LNCaP clone FGC (cell line): ENCODE measurements around the gene ARHGEF35.

Source experiments
- DNase-seq: peaks from one replicate; pipeline ENCODE4 v3.0.0-alpha.2; 2011; ENCODE audit warnings: low read depth
- H3K4me3 ChIP-seq: 2 replicates; pipeline ENCODE4 v1.5.1; 2011; ENCODE audit warnings: mild to moderate bottlenecking, low read depth, low read length, control low read depth
- TF ChIP-seq, protein P1 (sequence below): IDR thresholded peaks from 2 replicates; pipeline ENCODE4 v1.5.1; 2012; ENCODE audit warnings: mild to moderate bottlenecking; ENCODE audit not compliant: control insufficient read depth, insufficient read depth; ENCODE audit errors: extremely low read depth

Gene ARHGEF35

DNA sequence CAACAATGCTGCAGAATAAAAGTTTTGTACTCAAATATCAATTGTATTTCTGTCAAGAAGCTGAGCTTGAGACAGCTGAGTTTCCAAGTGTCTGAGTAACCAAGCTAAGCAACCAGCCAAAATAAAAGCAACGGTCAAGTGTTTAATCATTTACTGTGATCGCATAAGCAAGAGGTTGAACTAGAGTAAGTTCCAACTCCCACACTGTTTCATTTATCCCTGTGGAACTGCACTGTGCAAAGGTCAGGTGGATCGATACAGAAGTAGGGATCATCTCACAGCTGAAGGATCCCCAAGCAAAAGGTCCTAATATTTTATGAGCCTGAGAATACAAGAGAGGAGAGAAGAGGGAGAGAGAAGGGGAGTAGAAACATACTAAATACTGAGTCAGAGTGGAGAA lies 51.2 kb downstream of the ARHGEF35 start:
- TF ChIP-seq, protein P1, sequence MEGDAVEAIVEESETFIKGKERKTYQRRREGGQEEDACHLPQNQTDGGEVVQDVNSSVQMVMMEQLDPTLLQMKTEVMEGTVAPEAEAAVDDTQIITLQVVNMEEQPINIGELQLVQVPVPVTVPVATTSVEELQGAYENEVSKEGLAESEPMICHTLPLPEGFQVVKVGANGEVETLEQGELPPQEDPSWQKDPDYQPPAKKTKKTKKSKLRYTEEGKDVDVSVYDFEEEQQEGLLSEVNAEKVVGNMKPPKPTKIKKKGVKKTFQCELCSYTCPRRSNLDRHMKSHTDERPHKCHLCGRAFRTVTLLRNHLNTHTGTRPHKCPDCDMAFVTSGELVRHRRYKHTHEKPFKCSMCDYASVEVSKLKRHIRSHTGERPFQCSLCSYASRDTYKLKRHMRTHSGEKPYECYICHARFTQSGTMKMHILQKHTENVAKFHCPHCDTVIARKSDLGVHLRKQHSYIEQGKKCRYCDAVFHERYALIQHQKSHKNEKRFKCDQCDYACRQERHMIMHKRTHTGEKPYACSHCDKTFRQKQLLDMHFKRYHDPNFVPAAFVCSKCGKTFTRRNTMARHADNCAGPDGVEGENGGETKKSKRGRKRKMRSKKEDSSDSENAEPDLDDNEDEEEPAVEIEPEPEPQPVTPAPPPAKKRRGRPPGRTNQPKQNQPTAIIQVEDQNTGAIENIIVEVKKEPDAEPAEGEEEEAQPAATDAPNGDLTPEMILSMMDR = no peak
- no peak for DNase-seq
- no peak overlapping the region for H3K4me3 ChIP-seq

DNA sequence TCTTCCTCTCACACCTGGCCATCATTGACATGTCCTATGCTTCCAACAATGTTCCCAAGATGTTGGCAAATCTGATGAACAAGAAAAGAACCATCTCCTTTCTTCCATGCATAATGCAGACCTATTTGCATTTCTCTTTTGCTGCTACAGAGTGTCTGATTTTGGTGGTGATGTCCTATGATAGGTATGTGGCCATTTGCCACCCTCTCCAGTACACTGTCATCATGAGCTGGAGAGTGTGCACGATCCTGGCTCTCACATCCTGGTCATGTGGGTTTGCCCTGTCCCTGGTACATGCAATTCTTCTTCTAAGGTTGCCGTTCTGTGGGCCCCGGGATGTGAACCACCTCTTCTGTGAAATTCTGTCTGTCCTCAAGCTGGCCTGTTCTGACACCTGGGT lies 53.4 kb downstream of the ARHGEF35 start:
- TF ChIP-seq, protein P1 = no peak

DNA sequence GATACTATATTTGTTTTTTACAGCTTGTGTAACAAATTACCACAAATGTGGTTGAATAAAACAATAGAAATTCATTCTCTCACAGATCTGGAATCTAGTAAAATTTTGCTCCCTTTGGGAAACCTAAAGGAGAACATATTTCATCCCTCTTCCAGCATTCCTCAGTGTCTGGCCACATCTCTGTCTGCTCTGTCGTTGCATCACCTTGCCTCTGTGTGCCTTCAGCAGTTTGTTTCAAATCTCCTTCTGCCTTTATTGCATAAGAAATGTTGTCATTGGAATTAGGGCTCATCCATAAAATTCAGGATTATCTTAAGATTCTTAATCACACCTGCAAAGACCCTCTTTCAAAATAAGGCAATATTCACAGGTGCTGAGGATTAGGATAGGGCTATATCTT lies 58.1 kb downstream of the ARHGEF35 start:
- TF ChIP-seq, protein P1 = no peak
- no peak overlapping the region for H3K4me3 ChIP-seq
- no peak for DNase-seq

More for the DNA sequence above, 53.4 kb downstream of the ARHGEF35 start:
- H3K4me3 ChIP-seq = no peak overlapping the region
- no peak for DNase-seq
